Vagina (tissue), 2 donors: ENCODE data around the gene MILR1. TPM values are rescaled to one million over a fixed set of nuclear protein-coding genes. Genes with fewer than 3 reads are reported as not detected.
"Not testable (repeated sequence)": the region's sequence is repeated elsewhere in the genome, so short reads cannot be mapped to it uniquely, and the experiment has no call there.

Experiments used
- DNase-seq, 2 donors: peaks; one replicate each; pipeline ENCODE4 v3.0.0-alpha.2; 2017; ENCODE audit errors: extremely low spot score in 2 of 2
- H3K27ac ChIP-seq: fragments of 200-600 bp; sonication (generic); one replicate; pipeline ENCODE4 v1.5.1; 2019
- H3K27me3 ChIP-seq: fragments of 200-600 bp; sonication (generic); one replicate; pipeline ENCODE4 v1.5.1; 2019
- H3K36me3 ChIP-seq, 2 donors: fragments of 200-600 bp; sonication (generic); one replicate each; pipeline ENCODE4 v1.5.1; 2017 to 2019
- H3K4me1 ChIP-seq: fragments of 200-600 bp; sonication (generic); one replicate; pipeline ENCODE4 v1.5.1; 2019
- H3K4me3 ChIP-seq, 2 donors: fragments of 200-600 bp; sonication (generic); 1 replicate in 1 of 2; 2 replicates in 1 of 2; pipeline ENCODE4 v1.5.1; 2016 to 2019
- H3K9me3 ChIP-seq: fragments of 200-600 bp; sonication (generic); one replicate; pipeline ENCODE4 v1.5.1; 2019
- CTCF ChIP-seq, 3 experiments: fragments of 450-650 bp in 2 of 3; fragments of 200-600 bp in 1 of 3; sonication (generic) in 1 of 3; IDR thresholded peaks; one replicate each; pipeline ENCODE4 v1.5.1; 2017 to 2019; ENCODE audit warnings: antibody characterized with exemption in 3 of 3, mild to moderate bottlenecking in 2 of 3, moderate library complexity in 2 of 3
- POLR2A ChIP-seq, 2 donors: fragments of 450-650 bp; IDR thresholded peaks; one replicate each; pipeline ENCODE4 v1.6.1; 2017; ENCODE audit warnings: antibody characterized with exemption in 2 of 2, mild to moderate bottlenecking in 2 of 2, moderate library complexity in 2 of 2
- POLR2AphosphoS5 ChIP-seq, 2 donors: sonication (generic); formaldehyde crosslinking; IDR thresholded peaks; one replicate each; pipeline ENCODE4 v1.9.0; 2017; ENCODE audit warnings: antibody characterized with exemption in 2 of 2, mild to moderate bottlenecking in 2 of 2, low read depth in 1 of 2; ENCODE audit not compliant: insufficient read depth in 1 of 2
- intact Hi-C: fragments of 100-400 bp; cut with DNase I; formaldehyde crosslinking; loops from one replicate; pipeline ENCODE4 v1.15.1; 2023
- total RNA-seq: library from RNA; depleted of rRNA; stranded (reverse); fragments of >200 nt; gene quantifications from one replicate; pipeline ENCODE4 v1.2.3, GENCODE V29; 2016

MILR1 gene
- total RNA-seq, 1 donor from 2014 or later: 11.0 TPM

- intact Hi-C loops: loop anchor here (5.0 to 10.0 kb wide), 2 partner anchors 72 to 189 kb away; no protein-coding TSS in a partner anchor
- DNase-seq: no peak
- no peaks in the 10 kb centered on the region for H3K27me3 ChIP-seq
- H3K27ac ChIP-seq: no peak overlapping the region
- TF ChIP-seq CTCF (IDR thresholded peaks at IDR 0.05) (no peak), POLR2A (IDR thresholded peaks at IDR 0.05) (no peak), POLR2AphosphoS5 (IDR thresholded peaks at IDR 0.05; ENCODE audit: insufficient read depth in 1 of 2, low read depth in 1 of 2) (no peak)
- H3K9me3 ChIP-seq: no peaks in the 10 kb centered on the region
- peaks cover 43% of the 10 kb centered on the region for H3K4me1 ChIP-seq
- no peak overlapping the region for H3K4me3 ChIP-seq
- peaks cover 4 to 35% of the 10 kb centered on the region in 2 donors for H3K36me3 ChIP-seq
Measured at GRCh38 chr17:64494121-64494520, 45.2 kb downstream of the MILR1 start.

GRCh38 chr17:64495300-64495699 lies 46.4 kb downstream of the MILR1 start:
- not testable (repeated sequence) for H3K9me3 ChIP-seq, DNase-seq, H3K27me3 ChIP-seq, H3K27ac ChIP-seq
- intact Hi-C loops: loop anchor here (10.0 kb wide), 1 partner anchor 190 kb away; no protein-coding TSS in a partner anchor
- H3K4me3 ChIP-seq: peak overlapping the region in 1 of 2 donors; percentile 71
- H3K36me3 ChIP-seq: peaks cover 9 to 35% of the 10 kb centered on the region in 2 donors
- peaks cover 54% of the 10 kb centered on the region for H3K4me1 ChIP-seq

- Histone ChIP-seq H3K27ac (peak overlapping the region; percentile 78), H3K4me3 (peak overlapping the region; percentile 71 to 78), H3K27me3 (no peaks in the 10 kb centered on the region), H3K36me3 (peaks cover 12 to 40% of the 10 kb centered on the region in 2 donors), H3K4me1 (peaks cover 65% of the 10 kb centered on the region), H3K9me3 (no peaks in the 10 kb centered on the region)
- intact Hi-C loops: loop anchor here (10.0 kb wide), 1 partner anchor 192 kb away; no protein-coding TSS in a partner anchor
- DNase-seq: no peak
- TF ChIP-seq POLR2A (IDR thresholded peaks at IDR 0.05) (no peak), CTCF (IDR thresholded peaks at IDR 0.05) (no peak), POLR2AphosphoS5 (IDR thresholded peaks at IDR 0.05; ENCODE audit: insufficient read depth in 1 of 2, low read depth in 1 of 2) (no peak)
Measured at GRCh38 chr17:64496348-64496785, 47.5 kb downstream of the MILR1 start.

GRCh38 chr17:64496786-64497564 lies 48.1 kb downstream of the MILR1 start, which contains the start of gene POLG2:
Gene POLG2 (minus strand): TSS chr17:64497054. CDS start chr17:64496968, 86 bp downstream.
- TF ChIP-seq CTCF (IDR thresholded peaks at IDR 0.05) (peak in 1 of 3 experiments; percentile 34), POLR2AphosphoS5 (IDR thresholded peaks at IDR 0.05; ENCODE audit: insufficient read depth in 1 of 2, low read depth in 1 of 2) (peak; percentile 81 to 90), POLR2A (IDR thresholded peaks at IDR 0.05) (no peak)
- no peaks in the 10 kb centered on the region for H3K9me3 ChIP-seq
- H3K4me1 ChIP-seq: peaks cover 71% of the 10 kb centered on the region
- no peaks in the 10 kb centered on the region for H3K27me3 ChIP-seq
- peak within 1 kb of the TSS; percentile 78 for H3K27ac ChIP-seq
- H3K36me3 ChIP-seq: peaks cover 15 to 46% of the 10 kb centered on the region in 2 donors
- intact Hi-C loops: loop anchor here (10.0 kb wide), 1 partner anchor 192 kb away; no protein-coding TSS in a partner anchor
- peak within 1 kb of the TSS; percentile 71 to 78 for H3K4me3 ChIP-seq
- peak in 1 of 2 donors; percentile 89 for DNase-seq

- intact Hi-C loops: loop anchor here (10.0 kb wide), 1 partner anchor 193 kb away; no protein-coding TSS in a partner anchor
- TF ChIP-seq POLR2A (IDR thresholded peaks at IDR 0.05) (no peak), POLR2AphosphoS5 (IDR thresholded peaks at IDR 0.05; ENCODE audit: insufficient read depth in 1 of 2, low read depth in 1 of 2) (no peak), CTCF (IDR thresholded peaks at IDR 0.05) (no peak)
- no peak for DNase-seq
- H3K9me3 ChIP-seq: no peaks in the 10 kb centered on the region
- H3K4me3 ChIP-seq: peak overlapping the region; percentile 71 to 78
- peaks cover 17 to 52% of the 10 kb centered on the region in 2 donors for H3K36me3 ChIP-seq
- H3K4me1 ChIP-seq: peaks cover 77% of the 10 kb centered on the region
- peak overlapping the region; percentile 78 for H3K27ac ChIP-seq
- no peaks in the 10 kb centered on the region for H3K27me3 ChIP-seq
Measured at GRCh38 chr17:64497565-64498035, 48.7 kb downstream of the MILR1 start.
